ENCODE results near the gene TRDN. TPM values are rescaled to one million over a fixed set of nuclear protein-coding genes. Genes with fewer than 3 reads are reported as not detected.

The TRDN gene
- 1 to 10 TPM; 3.2 to 3.7 TPM for total RNA-seq
- 2.8 TPM for polyA plus RNA-seq (ENCODE audit: insufficient read depth, low read depth, low replicate concordance)
- long read RNA-seq, donor 1 = 0 reads
- long read RNA-seq, donor 2 = 0 reads

- Histone ChIP-seq H3K9me3 (no peaks in the 10 kb centered on the region), H3K27me3 (no peaks in the 10 kb centered on the region), H3K36me3 (ENCODE audit: low read depth, missing control alignments) (no peaks in the 10 kb centered on the region), H3K4me3 (peak within 1 kb of the TSS in 1 of 2 donors; percentile 14), H3K4me1 (peaks cover 10% of the 10 kb centered on the region), H3K27ac (peak within 1 kb of the TSS in 1 of 2 donors; percentile 4)
- DNase-seq = no peak
- TF ChIP-seq POLR2A (IDR thresholded peaks at IDR 0.05) (no peak), CTCF (IDR thresholded peaks at IDR 0.05) (no peak)
- intact Hi-C loops (cut with DNase I; ENCODE audit: low total_unique reads) = no loop called here
- 40 to 55% methylated on average over 3 of the region's 3 CpGs for WGBS, 2 donors
These were observed at the start of gene TRDN for GRCh38 chr6:123636782-123637181. TSS of gene TRDN (minus strand) at chr6:123636950. CDS start at chr6:123636775, 175 bp downstream.

DNA sequence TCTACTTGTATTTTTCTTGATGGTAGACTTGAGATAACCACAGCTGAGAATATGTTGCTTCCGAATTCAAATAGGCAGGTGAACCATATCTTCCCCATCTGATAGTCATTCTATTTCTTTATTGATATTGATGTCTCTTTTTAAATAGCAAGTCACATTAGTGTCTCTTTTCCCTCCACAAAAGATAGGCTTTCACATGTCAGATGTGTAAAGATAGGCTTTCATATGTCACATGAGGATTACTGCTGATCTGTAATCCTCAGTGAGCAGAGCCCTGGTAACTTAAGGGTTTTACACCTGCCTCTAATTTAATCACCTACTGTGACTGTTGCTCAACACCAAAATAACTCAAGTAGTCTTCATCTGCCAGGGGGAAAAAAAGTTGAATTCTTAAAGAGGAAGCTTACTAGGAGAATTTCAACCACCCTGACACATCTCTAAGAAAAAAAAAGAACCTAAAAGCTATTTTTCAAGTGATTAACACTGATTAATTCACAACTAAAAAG, 45.3 kb upstream of the TRDN start:
- no peak overlapping the region for H3K4me3 ChIP-seq
- no peak overlapping the region for H3K27ac ChIP-seq
- intact Hi-C loops (cut with DNase I; ENCODE audit: low total_unique reads) = no loop called here
- H3K36me3 ChIP-seq (ENCODE audit: low read depth, missing control alignments) = no peaks in the 10 kb centered on the region
- TF ChIP-seq POLR2A (IDR thresholded peaks at IDR 0.05) = no peak
- H3K4me1 ChIP-seq = no peaks in the 10 kb centered on the region
- WGBS, 2 donors = 75 to 76% methylated on average over 1 of the region's 1 CpG
- no peaks in the 10 kb centered on the region for H3K27me3 ChIP-seq
- DNase-seq = no peak
- H3K9me3 ChIP-seq = no peaks in the 10 kb centered on the region

DNA sequence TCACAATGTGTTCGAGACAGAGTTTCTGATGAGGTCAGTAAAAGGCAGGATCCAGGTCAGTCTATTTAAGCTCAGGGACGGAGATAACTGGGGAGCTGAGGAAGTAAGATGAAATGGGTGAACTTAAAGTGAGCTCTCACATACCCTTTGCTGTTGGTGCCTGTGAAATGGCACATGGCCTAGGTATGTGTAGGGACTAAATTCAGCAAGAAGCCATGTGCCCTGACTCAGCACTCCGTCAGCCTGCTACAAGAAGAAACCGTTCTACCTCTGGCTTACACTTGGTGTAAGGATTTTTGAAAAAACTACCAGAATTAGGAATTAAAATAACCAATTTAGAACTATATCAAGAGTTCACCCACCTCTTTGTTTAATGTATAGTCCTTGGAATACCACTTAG, 41.1 kb upstream of the TRDN start:
- WGBS, 2 donors = 84 to 91% methylated on average over 4 of the region's 4 CpGs
- Histone ChIP-seq H3K27me3 (no peaks in the 10 kb centered on the region), H3K4me1 (no peaks in the 10 kb centered on the region), H3K9me3 (no peaks in the 10 kb centered on the region), H3K36me3 (ENCODE audit: low read depth, missing control alignments) (no peaks in the 10 kb centered on the region), H3K4me3 (no peak overlapping the region), H3K27ac (no peak overlapping the region)
- TF ChIP-seq CTCF (IDR thresholded peaks at IDR 0.05) = no peak
- intact Hi-C loops (cut with DNase I; ENCODE audit: low total_unique reads) = no loop called here
- no peak for DNase-seq

DNA sequence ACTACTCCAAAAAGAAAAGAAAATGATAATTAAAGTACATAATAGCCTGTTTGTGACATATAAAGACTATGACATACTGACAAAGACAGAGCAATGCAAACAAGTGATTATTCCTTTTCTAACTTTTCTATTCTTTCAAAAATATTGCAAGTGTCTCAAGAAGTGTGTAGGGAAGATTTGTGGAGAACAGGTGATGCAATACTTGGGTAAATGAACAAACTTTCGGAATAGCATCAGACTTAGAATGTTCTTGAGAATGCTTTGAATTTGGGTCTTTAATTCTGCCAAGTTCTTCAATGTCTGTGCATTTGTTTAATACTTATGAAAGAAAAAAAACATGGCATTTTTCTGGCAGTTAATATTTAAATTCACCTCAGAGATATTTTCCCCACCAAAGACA, 40.0 kb upstream of the TRDN start:
- Histone ChIP-seq H3K27me3 (no peaks in the 10 kb centered on the region), H3K9me3 (no peaks in the 10 kb centered on the region), H3K36me3 (ENCODE audit: low read depth, missing control alignments) (no peaks in the 10 kb centered on the region), H3K27ac (no peak overlapping the region), H3K4me1 (no peaks in the 10 kb centered on the region), H3K4me3 (no peak overlapping the region)
- 93 to 96% methylated on average over 1 of the region's 1 CpG for WGBS, 2 donors
- DNase-seq = no peak
- intact Hi-C loops (cut with DNase I; ENCODE audit: low total_unique reads) = no loop called here
- no peak for TF ChIP-seq POLR2A (IDR thresholded peaks at IDR 0.05)
- no peak for TF ChIP-seq CTCF (IDR thresholded peaks at IDR 0.05)

- Histone ChIP-seq H3K4me3 (no peak overlapping the region), H3K9me3 (no peaks in the 10 kb centered on the region), H3K36me3 (ENCODE audit: low read depth, missing control alignments) (no peaks in the 10 kb centered on the region), H3K27me3 (no peaks in the 10 kb centered on the region), H3K4me1 (no peaks in the 10 kb centered on the region), H3K27ac (no peak overlapping the region)
- DNase-seq = no peak
- TF ChIP-seq CTCF (IDR thresholded peaks at IDR 0.05) = no peak
- intact Hi-C loops (cut with DNase I; ENCODE audit: low total_unique reads) = no loop called here
- whole genome bisulfite sequencing, 2 donors = 60 to 75% methylated on average over 3 of the region's 3 CpGs
These were observed 32.3 kb upstream of the TRDN start for GRCh38 chr6:123668965-123669591.

Data from testis (tissue), 5 donors.